OCI-LY3 (cell line): ENCODE data around the gene HUNK.

Source experiments
- CTCF ChIP-seq: fragments of 200-600, 300-600 bp; sonication (generic); IDR thresholded peaks from 2 replicates; pipeline ENCODE4 v1.5.1; 2014; ENCODE audit warnings: antibody characterized with exemption, low read length, low read depth
- EZH2phosphoT487 ChIP-seq: fragments of 200-600 bp; shearing (Covaris generic); IDR thresholded peaks from 2 replicates; pipeline ENCODE4 v1.6.1; 2018; ENCODE audit warnings: antibody characterized with exemption, mixed run types, low read depth

- TF ChIP-seq CTCF (no peak), EZH2phosphoT487 (no peak)
Observed at GRCh38 chr21:31885146-31885545, 12.3 kb downstream of the HUNK start.
